ENCODE results near the gene SMTNL2.
A peak's percentile ranks its signal among the peaks of the same experiment; 100 is the strongest.
"Not testable (repeated sequence)": the region's sequence is repeated elsewhere in the genome, so short reads cannot be mapped to it uniquely, and the experiment has no call there.

Gene SMTNL2

GRCh38 chr17:4565209-4566141, 18.9 kb upstream of the SMTNL2 start:
- DNase-seq (ENCODE audit: insufficient read length) (no peak), FAIRE-seq (peak; percentile 91)
- TF ChIP-seq POLR2A (IDR thresholded peaks at IDR 0.05; ENCODE audit: low read depth, low read length), result no peak
- TF ChIP-seq TAF1 (IDR thresholded peaks at IDR 0.05; ENCODE audit: borderline replicate concordance, low read depth, low read length), result no peak
- TF ChIP-seq POLR2AphosphoS5 (IDR thresholded peaks at IDR 0.05; ENCODE audit: low read depth, low read length), result no peak

DNA sequence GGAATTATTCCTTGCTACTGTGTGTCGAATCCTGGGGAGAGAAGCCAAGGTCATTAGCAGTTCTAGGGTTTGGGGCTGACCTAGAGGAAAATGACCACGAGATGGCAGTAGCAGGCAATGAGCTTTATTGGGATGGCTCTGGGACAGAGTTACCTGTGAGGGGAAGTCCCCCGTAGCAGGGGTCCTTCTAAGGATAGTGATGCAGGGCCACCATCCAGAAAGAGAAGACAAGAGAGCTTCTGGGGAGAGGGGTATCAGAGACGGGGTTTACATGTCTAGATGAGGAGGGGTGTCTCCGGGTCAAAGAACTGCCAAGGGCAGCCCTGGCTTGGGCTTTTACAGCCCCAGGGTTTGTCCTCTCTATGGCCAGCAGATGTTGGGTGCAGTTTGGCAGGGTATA, 17.5 kb upstream of the SMTNL2 start:
- peak; percentile 90 for FAIRE-seq
- TF ChIP-seq POLR2A (IDR thresholded peaks at IDR 0.05; ENCODE audit: low read depth, low read length) (no peak), POLR2AphosphoS5 (IDR thresholded peaks at IDR 0.05; ENCODE audit: low read depth, low read length) (no peak), TAF1 (IDR thresholded peaks at IDR 0.05; ENCODE audit: borderline replicate concordance, low read depth, low read length) (no peak)
- peak; percentile 54 for DNase-seq (ENCODE audit: insufficient read length)

DNA sequence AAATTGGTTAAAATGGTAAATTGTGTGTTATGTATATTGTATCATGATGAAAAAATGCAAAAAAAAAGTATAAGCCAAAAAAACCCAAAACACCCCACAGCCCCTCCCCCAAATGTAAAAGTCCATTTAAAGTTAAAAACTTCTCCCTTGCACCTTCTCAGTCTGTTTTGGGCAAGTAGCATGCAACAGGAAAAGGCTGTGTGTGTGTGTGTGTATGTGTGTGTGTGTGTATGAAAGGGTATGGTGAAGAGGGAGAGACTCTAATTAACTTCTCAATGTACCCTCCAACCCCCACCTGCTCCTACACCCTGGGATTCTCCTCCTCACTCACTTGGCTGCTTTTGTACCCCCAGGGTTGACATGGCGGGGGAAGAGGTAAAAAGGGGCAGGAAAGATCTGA, 14.7 kb upstream of the SMTNL2 start:
- FAIRE-seq (no peak), DNase-seq (ENCODE audit: insufficient read length) (no peak)
- no peak for TF ChIP-seq TAF1 (IDR thresholded peaks at IDR 0.05; ENCODE audit: borderline replicate concordance, low read depth, low read length)
- no peak for TF ChIP-seq POLR2AphosphoS5 (IDR thresholded peaks at IDR 0.05; ENCODE audit: low read depth, low read length)
- TF ChIP-seq POLR2A (IDR thresholded peaks at IDR 0.05; ENCODE audit: low read depth, low read length), result no peak

DNA sequence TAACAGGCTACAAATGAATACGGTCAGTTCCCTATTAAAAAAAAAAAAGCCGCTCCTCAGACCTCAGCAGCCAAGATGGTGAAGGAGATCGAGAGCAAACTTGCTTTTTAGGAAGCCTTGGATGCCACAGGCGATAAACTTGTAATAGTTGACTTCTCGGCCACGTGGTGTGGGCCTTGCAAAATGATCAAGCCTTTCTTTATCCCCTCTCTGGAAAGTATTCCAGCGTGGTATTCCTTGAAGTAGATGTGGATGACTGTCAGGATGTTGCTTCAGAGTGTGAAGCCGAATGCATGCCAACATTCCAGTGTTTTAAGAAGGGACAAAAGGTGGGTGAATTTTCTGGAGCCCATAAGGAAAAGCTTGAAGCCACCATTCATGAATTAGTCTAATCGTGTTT, 12.2 kb upstream of the SMTNL2 start:
- TF ChIP-seq POLR2AphosphoS5 (IDR thresholded peaks at IDR 0.05; ENCODE audit: low read depth, low read length), result no peak
- no peak for TF ChIP-seq TAF1 (IDR thresholded peaks at IDR 0.05; ENCODE audit: borderline replicate concordance, low read depth, low read length)
- no peak for TF ChIP-seq POLR2A (IDR thresholded peaks at IDR 0.05; ENCODE audit: low read depth, low read length)
- FAIRE-seq, result no peak
- no peak for DNase-seq (ENCODE audit: insufficient read length)

DNA sequence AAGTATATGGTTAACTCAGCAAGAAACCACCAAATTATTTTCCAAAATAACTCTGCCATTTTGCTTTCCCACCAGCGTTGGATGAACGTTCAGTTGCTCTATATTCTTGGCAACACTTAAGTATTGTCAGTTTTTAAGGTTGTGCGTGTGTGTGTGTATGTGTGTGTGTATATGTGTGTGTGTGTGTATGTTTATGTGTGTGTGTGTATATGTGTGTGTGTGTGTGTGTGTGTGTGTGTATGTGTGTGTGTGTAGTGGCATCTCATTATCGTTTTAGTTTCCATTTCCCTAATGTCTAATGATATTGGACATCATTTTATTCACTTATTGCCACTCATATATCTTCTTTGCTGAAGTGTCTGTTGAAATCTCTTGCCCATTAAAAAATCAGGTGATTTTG, 11.2 kb upstream of the SMTNL2 start:
- FAIRE-seq, result no peak
- TF ChIP-seq TAF1 (IDR thresholded peaks at IDR 0.05; ENCODE audit: borderline replicate concordance, low read depth, low read length), result no peak
- no peak for TF ChIP-seq POLR2AphosphoS5 (IDR thresholded peaks at IDR 0.05; ENCODE audit: low read depth, low read length)
- DNase-seq (ENCODE audit: insufficient read length), result no peak

DNA sequence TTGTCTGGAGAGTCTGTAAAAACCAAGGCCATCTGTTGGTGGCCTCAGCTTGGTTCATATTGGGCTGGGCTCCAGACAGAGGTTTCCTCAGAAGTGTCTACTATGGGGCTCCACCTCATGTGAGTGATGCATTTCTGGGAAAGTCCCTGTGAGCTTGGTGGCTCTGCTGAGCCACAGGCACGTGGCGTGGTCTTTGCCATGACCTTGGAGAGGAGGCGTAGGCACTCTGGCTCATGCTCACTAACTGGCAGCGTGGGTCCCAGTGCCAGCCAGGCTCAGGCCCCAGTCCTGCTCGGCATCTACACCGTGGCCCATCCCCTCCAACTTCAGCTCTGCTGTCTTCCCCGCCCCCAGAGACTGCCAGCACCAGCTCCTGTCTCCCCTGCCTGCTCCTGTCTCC, 10.7 kb upstream of the SMTNL2 start:
- FAIRE-seq (peak; percentile 69), DNase-seq (ENCODE audit: insufficient read length) (no peak)
- TF ChIP-seq POLR2A (IDR thresholded peaks at IDR 0.05; ENCODE audit: low read depth, low read length), result no peak
- no peak for TF ChIP-seq POLR2AphosphoS5 (IDR thresholded peaks at IDR 0.05; ENCODE audit: low read depth, low read length)
- no peak for TF ChIP-seq TAF1 (IDR thresholded peaks at IDR 0.05; ENCODE audit: borderline replicate concordance, low read depth, low read length)

GRCh38 chr17:4574448-4575045, 9.8 kb upstream of the SMTNL2 start:
- FAIRE-seq, result no peak
- no peak for DNase-seq (ENCODE audit: insufficient read length)

DNA sequence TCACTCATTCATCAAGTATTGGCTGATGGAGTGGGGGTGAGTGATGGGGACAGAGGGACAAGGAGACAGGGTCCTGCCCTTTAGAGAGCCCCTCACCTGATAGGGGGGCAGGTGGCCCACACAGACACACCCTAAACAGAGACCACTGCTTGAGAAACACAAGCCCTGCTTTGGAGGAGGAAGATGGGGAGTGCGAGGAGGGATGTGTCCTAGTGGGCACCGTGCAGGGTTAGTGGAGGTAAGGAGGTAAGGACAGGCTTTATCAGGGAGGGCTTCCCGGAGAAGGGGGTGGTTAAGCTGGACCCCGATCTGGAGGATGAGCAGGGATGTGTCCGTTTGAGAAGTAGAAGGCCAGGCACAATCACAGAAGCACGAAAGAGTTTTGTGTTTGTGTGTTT, 8.2 kb upstream of the SMTNL2 start:
- DNase-seq (ENCODE audit: insufficient read length), result no peak
- TF ChIP-seq TAF1 (IDR thresholded peaks at IDR 0.05; ENCODE audit: borderline replicate concordance, low read depth, low read length) (no peak), POLR2AphosphoS5 (IDR thresholded peaks at IDR 0.05; ENCODE audit: low read depth, low read length) (no peak), POLR2A (IDR thresholded peaks at IDR 0.05; ENCODE audit: low read depth, low read length) (no peak)
- no peak for FAIRE-seq

More at GRCh38 chr17:4574448-4575045, 9.8 kb upstream of the SMTNL2 start:
- no peak for TF ChIP-seq TAF1 (IDR thresholded peaks at IDR 0.05; ENCODE audit: borderline replicate concordance, low read depth, low read length)
- no peak for TF ChIP-seq POLR2AphosphoS5 (IDR thresholded peaks at IDR 0.05; ENCODE audit: low read depth, low read length)
- TF ChIP-seq POLR2A (IDR thresholded peaks at IDR 0.05; ENCODE audit: low read depth, low read length), result no peak

GRCh38 chr17:4576729-4577322, 7.5 kb upstream of the SMTNL2 start:
- no peak for DNase-seq (ENCODE audit: insufficient read length)
- FAIRE-seq, result no peak
- TF ChIP-seq POLR2A (IDR thresholded peaks at IDR 0.05; ENCODE audit: low read depth, low read length) (no peak), POLR2AphosphoS5 (IDR thresholded peaks at IDR 0.05; ENCODE audit: low read depth, low read length) (no peak), TAF1 (IDR thresholded peaks at IDR 0.05; ENCODE audit: borderline replicate concordance, low read depth, low read length) (no peak)

DNA sequence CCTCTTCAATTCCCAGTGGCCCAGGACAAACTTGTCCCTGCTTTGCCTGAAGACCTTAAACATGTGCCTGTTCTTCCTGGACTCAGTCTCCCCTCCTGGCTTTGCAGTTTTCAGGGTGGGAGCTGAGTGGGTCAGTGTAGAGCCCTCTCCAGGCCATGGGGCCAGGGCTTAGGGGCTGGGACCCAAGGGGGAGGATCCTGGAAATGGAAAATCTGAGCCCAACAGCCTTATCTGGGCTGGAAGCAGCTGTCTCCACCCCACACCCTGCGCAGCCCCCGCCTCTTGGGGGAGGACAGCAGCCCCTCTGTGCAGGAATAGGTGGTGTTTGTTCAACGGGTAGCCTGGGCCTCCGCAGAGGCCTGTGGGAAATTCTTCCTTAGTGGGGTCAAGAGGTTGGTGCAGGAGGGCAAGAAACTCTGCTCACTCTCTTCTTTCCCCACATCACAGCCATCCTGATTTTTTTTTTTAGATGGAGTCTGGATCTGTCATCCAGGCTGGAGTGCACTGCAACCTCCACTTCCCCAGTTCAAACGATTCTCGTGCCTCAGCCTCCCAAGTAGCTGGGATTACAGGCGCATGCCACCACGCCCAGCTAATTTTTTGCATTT, 6.8 kb upstream of the SMTNL2 start:
- no peak for FAIRE-seq
- no peak for DNase-seq (ENCODE audit: insufficient read length)

DNA sequence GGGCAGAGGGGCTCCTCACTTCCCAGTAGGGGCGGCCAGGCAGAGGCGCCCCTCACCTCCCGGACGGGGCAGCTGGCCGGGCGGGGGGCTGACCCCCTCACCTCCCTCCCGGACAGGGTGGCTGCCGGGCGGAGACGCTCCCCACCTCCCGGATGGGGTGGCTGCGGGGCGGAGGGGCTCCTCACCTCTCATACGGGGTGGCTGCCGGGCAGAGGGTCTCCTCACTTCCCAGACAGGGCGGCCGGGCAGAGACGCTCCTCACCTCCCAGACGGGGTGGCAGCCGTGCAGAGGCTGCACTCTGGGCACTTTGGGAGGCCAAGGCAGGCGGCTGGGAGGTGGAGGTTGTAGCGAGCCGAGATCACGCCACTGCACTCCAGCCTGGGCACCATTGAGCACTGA, 6.0 kb upstream of the SMTNL2 start:
- FAIRE-seq, result not testable (repeated sequence)

More for the DNA sequence above, 6.8 kb upstream of the SMTNL2 start:
- no peak for TF ChIP-seq TAF1 (IDR thresholded peaks at IDR 0.05; ENCODE audit: borderline replicate concordance, low read depth, low read length)
- TF ChIP-seq POLR2A (IDR thresholded peaks at IDR 0.05; ENCODE audit: low read depth, low read length), result no peak
- no peak for TF ChIP-seq POLR2AphosphoS5 (IDR thresholded peaks at IDR 0.05; ENCODE audit: low read depth, low read length)

More for the DNA sequence above, 6.0 kb upstream of the SMTNL2 start:
- DNase-seq (ENCODE audit: insufficient read length), result not testable (repeated sequence)

All from GM12892 (cell line).